ENCODE data around the gene FLVCR2. TPM values are rescaled to one million over a fixed set of nuclear protein-coding genes. Genes with fewer than 3 reads are reported as not detected.

The FLVCR2 gene
- total RNA-seq, 1 experiment from 2014 or later, result 6.6 TPM

DNA sequence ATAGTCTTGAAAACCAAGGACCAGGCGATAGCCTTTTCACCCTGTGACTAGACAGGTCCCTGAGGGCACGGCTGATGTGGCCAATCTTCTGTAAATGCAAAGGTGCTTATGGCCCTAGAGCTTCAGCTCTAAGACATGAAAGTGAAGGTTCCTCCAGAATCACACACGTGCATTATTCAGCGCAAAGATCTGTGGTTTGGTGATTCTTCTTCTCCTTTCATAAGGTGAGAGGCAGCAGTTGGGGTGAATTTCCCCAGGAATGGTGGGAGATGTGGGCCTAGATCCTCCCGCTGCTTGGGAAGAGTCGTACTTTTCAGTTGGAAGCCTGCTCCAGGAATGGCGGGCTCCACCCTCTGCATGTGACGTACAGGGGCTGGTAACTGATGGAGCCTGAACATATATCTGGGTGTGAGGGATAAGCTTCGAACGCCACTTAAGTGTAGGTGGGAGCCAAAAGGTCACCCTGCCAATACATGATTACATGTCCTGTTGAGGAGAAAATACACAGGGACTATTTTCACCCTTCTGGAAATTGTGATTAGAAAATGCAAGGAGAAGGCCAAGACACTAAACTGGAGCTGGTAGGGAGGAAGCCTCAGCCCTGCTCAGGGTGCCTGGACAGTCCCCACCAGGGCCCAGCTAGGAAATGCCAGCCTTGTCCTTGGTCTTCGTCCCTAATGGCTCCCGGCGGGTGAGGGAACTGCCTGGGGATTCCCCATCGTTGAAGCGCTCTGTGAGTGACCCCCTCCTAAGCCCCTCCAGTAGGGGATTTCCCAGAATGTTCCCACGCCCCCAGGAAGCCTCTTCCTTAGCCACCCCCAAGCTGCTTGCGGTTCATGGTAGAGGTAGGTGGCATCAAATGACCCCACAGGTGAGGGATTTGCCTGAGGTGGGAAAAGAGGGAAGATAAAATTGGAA lies 38.6 kb upstream of the FLVCR2 start:
- Mint-ChIP-seq H3K27me3 (ENCODE audit: low read depth) (no peaks in the 10 kb centered on the region), H3K9me3 (no peaks in the 10 kb centered on the region), H3K4me1 (no peaks in the 10 kb centered on the region), H3K27ac (no peak overlapping the region), H3K36me3 (no peaks in the 10 kb centered on the region), H3K4me3 (no peak overlapping the region)
- CTCF ChIA-PET, result interaction anchor here (0.7 to 3.1 kb wide), 5 partner anchors 21 to 114 kb away, joined by 3 to 16 read pairs (median 6); no protein-coding TSS in a partner anchor
- no peak for DNase-seq (ENCODE audit: low spot score)
- POLR2A ChIA-PET, result no interaction called here
- TF ChIP-seq NR3C1 (CRISPR knock-in tag; conservative IDR thresholded peaks at IDR 0.05; ENCODE audit: low read depth), result no peak
- TF ChIP-seq GABPB1 (CRISPR knock-in tag; IDR thresholded peaks at IDR 0.05), result no peak
- no peak for TF ChIP-seq ZNF416 (CRISPR knock-in tag; IDR thresholded peaks at IDR 0.05)
- TF ChIP-seq MXD4 (CRISPR knock-in tag; IDR thresholded peaks at IDR 0.05; ENCODE audit: borderline replicate concordance), result no peak
- TF ChIP-seq, protein P1, sequence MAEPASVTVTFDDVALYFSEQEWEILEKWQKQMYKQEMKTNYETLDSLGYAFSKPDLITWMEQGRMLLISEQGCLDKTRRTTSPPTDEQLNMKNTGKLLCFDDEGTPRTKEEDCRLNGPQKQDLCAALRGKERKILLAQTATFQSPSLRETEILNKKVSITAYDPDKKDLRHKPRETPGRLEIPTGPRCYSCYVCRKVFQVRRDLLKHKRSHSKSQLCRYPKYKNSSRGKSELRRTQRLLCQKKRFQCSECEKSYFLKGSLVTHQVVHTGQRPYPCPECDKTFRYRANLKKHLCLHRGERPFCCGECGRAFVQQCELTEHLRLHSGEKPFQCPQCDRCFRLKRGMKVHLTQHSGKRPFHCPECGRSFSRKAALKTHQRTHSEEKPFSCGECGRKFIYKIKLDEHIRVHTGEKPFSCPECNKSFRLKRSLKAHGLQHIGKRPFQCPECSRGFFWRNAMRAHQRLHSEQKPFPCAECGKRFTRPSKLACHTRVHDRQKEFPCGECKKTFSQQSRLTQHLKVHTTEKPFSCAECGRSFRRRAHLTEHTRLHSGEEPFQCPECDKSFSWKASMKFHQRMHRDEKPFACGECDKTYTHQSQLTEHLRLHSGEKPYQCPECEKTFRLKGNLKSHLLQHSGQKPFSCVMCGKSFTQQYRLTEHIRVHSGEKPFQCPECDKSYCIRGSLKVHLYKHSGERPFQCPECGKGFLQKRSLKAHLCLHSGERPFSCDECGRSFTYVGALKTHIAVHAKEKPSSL (CRISPR knock-in tag; conservative IDR thresholded peaks at IDR 0.05), result no peak
- TF ChIP-seq, protein P2, sequence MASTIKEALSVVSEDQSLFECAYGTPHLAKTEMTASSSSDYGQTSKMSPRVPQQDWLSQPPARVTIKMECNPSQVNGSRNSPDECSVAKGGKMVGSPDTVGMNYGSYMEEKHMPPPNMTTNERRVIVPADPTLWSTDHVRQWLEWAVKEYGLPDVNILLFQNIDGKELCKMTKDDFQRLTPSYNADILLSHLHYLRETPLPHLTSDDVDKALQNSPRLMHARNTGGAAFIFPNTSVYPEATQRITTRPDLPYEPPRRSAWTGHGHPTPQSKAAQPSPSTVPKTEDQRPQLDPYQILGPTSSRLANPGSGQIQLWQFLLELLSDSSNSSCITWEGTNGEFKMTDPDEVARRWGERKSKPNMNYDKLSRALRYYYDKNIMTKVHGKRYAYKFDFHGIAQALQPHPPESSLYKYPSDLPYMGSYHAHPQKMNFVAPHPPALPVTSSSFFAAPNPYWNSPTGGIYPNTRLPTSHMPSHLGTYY (CRISPR knock-in tag; IDR thresholded peaks at IDR 0.05), result no peak
- TF ChIP-seq, protein P3, sequence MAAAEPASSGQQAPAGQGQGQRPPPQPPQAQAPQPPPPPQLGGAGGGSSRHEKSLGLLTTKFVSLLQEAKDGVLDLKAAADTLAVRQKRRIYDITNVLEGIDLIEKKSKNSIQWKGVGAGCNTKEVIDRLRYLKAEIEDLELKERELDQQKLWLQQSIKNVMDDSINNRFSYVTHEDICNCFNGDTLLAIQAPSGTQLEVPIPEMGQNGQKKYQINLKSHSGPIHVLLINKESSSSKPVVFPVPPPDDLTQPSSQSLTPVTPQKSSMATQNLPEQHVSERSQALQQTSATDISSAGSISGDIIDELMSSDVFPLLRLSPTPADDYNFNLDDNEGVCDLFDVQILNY (CRISPR knock-in tag; IDR thresholded peaks at IDR 0.05), result no peak
- no peak for TF ChIP-seq EMX1 (CRISPR knock-in tag; IDR thresholded peaks at IDR 0.05)
- no peak for TF ChIP-seq CREB1 (CRISPR knock-in tag; IDR thresholded peaks at IDR 0.05)
- no peak for TF ChIP-seq ESRRA (CRISPR knock-in tag; IDR thresholded peaks at IDR 0.05; ENCODE audit: borderline replicate concordance)
- TF ChIP-seq TP53 (CRISPR knock-in tag; IDR thresholded peaks at IDR 0.05), result no peak
- TF ChIP-seq, protein P4, sequence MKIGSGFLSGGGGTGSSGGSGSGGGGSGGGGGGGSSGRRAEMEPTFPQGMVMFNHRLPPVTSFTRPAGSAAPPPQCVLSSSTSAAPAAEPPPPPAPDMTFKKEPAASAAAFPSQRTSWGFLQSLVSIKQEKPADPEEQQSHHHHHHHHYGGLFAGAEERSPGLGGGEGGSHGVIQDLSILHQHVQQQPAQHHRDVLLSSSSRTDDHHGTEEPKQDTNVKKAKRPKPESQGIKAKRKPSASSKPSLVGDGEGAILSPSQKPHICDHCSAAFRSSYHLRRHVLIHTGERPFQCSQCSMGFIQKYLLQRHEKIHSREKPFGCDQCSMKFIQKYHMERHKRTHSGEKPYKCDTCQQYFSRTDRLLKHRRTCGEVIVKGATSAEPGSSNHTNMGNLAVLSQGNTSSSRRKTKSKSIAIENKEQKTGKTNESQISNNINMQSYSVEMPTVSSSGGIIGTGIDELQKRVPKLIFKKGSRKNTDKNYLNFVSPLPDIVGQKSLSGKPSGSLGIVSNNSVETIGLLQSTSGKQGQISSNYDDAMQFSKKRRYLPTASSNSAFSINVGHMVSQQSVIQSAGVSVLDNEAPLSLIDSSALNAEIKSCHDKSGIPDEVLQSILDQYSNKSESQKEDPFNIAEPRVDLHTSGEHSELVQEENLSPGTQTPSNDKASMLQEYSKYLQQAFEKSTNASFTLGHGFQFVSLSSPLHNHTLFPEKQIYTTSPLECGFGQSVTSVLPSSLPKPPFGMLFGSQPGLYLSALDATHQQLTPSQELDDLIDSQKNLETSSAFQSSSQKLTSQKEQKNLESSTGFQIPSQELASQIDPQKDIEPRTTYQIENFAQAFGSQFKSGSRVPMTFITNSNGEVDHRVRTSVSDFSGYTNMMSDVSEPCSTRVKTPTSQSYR (CRISPR knock-in tag; IDR thresholded peaks at IDR 0.05), result no peak
- no peak for TF ChIP-seq SMAD4 (CRISPR knock-in tag; IDR thresholded peaks at IDR 0.05)
- TF ChIP-seq ZNF671 (CRISPR knock-in tag; IDR thresholded peaks at IDR 0.05), result no peak
- TF ChIP-seq, protein P5, sequence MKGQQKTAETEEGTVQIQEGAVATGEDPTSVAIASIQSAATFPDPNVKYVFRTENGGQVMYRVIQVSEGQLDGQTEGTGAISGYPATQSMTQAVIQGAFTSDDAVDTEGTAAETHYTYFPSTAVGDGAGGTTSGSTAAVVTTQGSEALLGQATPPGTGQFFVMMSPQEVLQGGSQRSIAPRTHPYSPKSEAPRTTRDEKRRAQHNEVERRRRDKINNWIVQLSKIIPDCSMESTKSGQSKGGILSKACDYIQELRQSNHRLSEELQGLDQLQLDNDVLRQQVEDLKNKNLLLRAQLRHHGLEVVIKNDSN (CRISPR knock-in tag; IDR thresholded peaks at IDR 0.05), result no peak
- TF ChIP-seq FOXJ3 (CRISPR knock-in tag; IDR thresholded peaks at IDR 0.05; ENCODE audit: borderline replicate concordance), result no peak
- no peak for ATAC-seq

DNA sequence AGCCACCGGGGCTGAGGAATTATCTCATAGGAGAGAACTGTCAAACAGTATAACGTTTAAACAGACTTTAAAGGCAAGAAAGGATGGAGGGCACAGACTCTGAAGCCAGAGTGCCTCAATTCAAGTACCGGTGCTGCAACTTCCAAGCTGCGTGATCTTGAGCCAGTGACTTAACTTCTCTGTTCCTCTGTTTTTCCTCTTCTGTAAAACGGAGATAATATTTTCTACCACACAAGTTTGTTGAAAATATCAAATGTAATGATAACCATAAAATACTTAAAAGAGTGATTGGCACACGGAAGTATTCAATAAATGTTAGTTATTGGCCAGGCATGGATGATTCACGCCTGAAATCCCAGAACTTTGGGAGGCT lies 38.0 kb upstream of the FLVCR2 start:
- ChIA-PET CTCF (interaction anchor here (1.6 to 3.1 kb wide), 3 partner anchors 20 to 25 kb away, joined by 6 to 16 read pairs (median 10); no protein-coding TSS in a partner anchor), POLR2A (no interaction called here)
- Mint-ChIP-seq H3K27ac (no peak overlapping the region), H3K4me3 (no peak overlapping the region), H3K4me1 (no peaks in the 10 kb centered on the region), H3K9me3 (no peaks in the 10 kb centered on the region), H3K36me3 (no peaks in the 10 kb centered on the region), H3K27me3 (ENCODE audit: low read depth) (no peaks in the 10 kb centered on the region)
- DNase-seq (ENCODE audit: low spot score) (no peak), ATAC-seq (no peak)
- TF ChIP-seq, protein P6, sequence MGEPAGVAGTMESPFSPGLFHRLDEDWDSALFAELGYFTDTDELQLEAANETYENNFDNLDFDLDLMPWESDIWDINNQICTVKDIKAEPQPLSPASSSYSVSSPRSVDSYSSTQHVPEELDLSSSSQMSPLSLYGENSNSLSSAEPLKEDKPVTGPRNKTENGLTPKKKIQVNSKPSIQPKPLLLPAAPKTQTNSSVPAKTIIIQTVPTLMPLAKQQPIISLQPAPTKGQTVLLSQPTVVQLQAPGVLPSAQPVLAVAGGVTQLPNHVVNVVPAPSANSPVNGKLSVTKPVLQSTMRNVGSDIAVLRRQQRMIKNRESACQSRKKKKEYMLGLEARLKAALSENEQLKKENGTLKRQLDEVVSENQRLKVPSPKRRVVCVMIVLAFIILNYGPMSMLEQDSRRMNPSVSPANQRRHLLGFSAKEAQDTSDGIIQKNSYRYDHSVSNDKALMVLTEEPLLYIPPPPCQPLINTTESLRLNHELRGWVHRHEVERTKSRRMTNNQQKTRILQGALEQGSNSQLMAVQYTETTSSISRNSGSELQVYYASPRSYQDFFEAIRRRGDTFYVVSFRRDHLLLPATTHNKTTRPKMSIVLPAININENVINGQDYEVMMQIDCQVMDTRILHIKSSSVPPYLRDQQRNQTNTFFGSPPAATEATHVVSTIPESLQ (CRISPR knock-in tag; IDR thresholded peaks at IDR 0.05), result no peak
- TF ChIP-seq ZNF232 (CRISPR knock-in tag; IDR thresholded peaks at IDR 0.05) (no peak), TEAD1 (CRISPR knock-in tag; IDR thresholded peaks at IDR 0.05) (no peak), NFATC4 (CRISPR knock-in tag; IDR thresholded peaks at IDR 0.05) (no peak), SMAD3 (CRISPR knock-in tag; IDR thresholded peaks at IDR 0.05; ENCODE audit: borderline replicate concordance) (no peak), ZNF263 (CRISPR knock-in tag; IDR thresholded peaks at IDR 0.05; ENCODE audit: low read depth) (no peak), GRHL2 (CRISPR knock-in tag; IDR thresholded peaks at IDR 0.05; ENCODE audit: insufficient replicate concordance, severe bottlenecking) (no peak), JAZF1 (CRISPR knock-in tag; IDR thresholded peaks at IDR 0.05) (no peak)
